LNCAP (cell line): ENCODE data around the gene CFAP44.

ENCODE experiments used
- CTCF ChIP-seq: fragments of 450-650 bp; IDR thresholded peaks from 2 replicates; pipeline ENCODE4 v1.5.1; 2017; ENCODE audit warnings: mild to moderate bottlenecking

CFAP44 gene

GRCh38 chr3:113454057-113454456, 12.8 kb upstream of the CFAP44 start:
- no peak for TF ChIP-seq CTCF

- TF ChIP-seq CTCF, result no peak
Observed at GRCh38 chr3:113450911-113451310, 9.6 kb upstream of the CFAP44 start.

- TF ChIP-seq CTCF, result no peak
Observed at GRCh38 chr3:113439606-113440005, 1.7 kb downstream of the CFAP44 start.

- TF ChIP-seq CTCF, result no peak
Observed at GRCh38 chr3:113438224-113438623, 3.1 kb downstream of the CFAP44 start.

- no peak for TF ChIP-seq CTCF
Observed at GRCh38 chr3:113437411-113437810, 3.9 kb downstream of the CFAP44 start.

GRCh38 chr3:113436809-113437208, 4.5 kb downstream of the CFAP44 start:
- no peak for TF ChIP-seq CTCF

- TF ChIP-seq CTCF, result no peak
Observed at GRCh38 chr3:113431811-113432210, 9.5 kb downstream of the CFAP44 start.

- no peak for TF ChIP-seq CTCF
Observed at GRCh38 chr3:113428581-113428980, 12.7 kb downstream of the CFAP44 start.
